Stimulated activated CD8-positive, alpha-beta memory T cell treated with anti-CD3 and anti-CD28 coated beads, Interleukin-12 subunit alpha, Interleukin-12 subunit beta, amount 100 ng/mL, for 4 hours (primary cell): ENCODE measurements around the gene OSTC.
A peak's percentile ranks its signal among the peaks of the same experiment; 100 is the strongest.

Experiments
- DNase-seq: peaks from one replicate; pipeline ENCODE4 v3.0.0-alpha.2; 2020; ENCODE audit warnings: low read depth

The OSTC gene

DNA sequence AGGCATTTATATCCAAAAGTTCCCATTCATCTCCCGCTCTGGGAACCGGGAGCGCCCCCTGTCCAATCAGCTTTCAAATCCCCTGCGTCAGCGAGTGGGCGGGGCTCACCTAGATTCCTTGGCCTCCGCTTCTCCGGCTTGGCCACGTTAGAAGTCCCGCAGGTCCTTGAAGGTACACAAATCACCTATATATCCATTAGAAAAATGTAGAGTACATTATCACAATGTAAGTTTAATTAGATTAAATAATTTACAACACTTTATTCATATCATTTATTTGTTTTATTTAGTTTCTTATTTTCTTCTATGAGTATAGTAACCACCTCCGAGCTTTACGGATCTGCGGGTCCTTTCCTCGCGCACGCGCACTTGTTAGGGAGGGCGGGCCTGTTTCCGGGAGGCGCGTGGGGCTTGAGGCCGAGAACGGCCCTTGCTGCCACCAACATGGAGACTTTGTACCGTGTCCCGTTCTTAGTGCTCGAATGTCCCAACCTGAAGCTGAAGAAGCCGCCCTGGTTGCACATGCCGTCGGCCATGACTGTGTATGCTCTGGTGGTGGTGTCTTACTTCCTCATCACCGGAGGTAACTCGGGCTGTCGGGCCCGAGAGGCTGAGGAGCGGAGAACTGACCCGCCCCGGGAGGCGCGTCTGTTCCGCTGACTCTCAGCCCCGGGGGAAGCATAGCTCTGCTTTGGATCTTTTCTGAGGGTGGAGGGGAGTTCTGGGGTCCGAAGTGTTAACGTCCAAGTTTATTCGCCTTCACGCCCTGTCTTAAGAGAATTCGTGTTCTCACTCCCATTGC, at the start of gene OSTC:
TSS of gene OSTC (plus strand) at position 388 of the 802 bp plus-strand sequence. CDS start at position 445, 57 bp downstream.
- DNase-seq, result peak; percentile 80

DNA sequence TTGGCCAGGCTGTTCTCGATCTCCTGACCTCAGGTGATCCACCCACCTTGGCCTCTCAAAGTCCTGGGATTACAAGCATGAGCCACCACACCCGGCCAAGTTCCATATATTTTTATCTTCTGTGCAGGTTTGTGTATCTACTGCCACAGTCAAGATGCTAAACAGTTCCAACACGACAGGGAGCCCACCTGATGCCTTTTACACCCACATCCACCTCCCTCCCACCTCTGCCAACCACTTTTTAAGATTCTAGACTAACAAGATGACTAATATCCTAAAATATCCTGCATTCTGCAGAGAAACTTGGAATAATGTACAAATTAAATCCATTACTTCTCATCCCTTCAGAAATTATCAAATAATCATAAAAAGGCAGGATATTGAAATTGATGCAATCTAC, 49.3 kb upstream of the OSTC start:
- no peak for DNase-seq

DNA sequence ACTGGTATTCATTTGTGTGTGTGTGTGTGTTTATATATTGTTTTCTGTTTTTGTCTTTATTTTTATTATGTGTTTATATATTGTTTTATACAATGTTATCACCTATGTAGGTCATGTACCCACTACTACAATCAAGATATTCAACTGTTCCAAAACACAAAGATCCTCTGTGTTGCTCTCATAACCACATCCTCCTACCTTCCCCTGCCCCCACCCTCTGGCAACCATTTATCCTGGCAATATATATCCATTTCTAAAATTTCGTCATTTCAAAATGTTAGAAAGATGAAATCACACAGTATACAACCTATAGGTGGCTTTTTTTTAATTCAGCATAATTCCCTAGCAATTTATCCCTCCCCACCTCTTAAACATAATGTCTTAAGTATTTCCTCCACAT, 48.9 kb upstream of the OSTC start:
- no peak for DNase-seq

DNA sequence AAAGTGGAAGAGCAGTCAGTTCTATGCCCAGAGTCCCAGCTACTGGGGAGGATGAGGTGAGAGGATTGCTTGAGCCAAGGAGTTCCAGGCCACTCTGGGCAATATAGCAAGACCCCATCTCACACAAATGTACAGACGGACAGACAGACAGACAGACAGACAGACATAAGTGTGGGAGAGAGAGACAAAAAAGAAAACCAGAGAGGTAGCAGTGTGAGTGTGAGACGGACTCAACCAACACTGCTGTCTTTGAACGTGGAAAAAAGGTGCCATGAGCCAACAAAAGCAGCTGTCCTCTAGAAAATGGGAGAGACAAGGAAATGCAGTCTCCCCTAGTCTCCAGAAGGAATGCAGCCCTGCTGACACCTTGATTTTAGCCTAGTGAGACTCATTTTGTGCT, 48.2 kb upstream of the OSTC start:
- no peak for DNase-seq

DNA sequence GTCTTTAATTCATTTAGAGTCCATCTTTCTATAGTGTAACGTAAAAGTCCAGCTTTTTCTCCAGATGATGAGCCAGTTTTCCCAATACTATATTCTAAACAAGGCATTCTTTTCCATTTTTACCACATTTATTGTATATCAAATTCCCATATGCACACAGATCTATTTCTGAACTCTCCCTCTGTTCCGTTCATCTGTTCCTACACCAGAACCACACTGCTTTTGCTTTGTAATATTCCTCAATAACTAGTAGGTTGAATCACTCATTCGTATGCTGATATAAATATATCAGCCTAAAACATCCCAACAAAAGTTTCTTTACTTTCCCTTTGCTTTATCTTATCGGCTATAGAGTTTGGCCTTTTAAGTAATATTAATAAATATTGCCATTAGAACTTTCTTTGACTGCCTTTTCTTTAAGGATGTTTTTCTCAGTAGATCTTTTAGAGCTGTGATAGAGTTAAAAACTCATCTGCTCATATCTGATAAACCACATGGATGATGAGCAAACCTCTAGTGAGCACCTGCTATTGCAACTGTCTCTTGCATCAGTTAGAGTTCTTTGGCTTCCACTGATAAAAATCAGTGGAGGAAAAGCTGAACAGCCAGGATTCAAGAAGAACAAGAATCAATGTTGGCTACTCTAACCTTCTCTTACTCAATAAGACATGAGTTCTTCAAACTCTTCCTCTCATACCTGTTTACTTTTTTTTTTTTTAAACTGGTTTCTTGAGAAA, 43.2 kb upstream of the OSTC start:
- no peak for DNase-seq

DNA sequence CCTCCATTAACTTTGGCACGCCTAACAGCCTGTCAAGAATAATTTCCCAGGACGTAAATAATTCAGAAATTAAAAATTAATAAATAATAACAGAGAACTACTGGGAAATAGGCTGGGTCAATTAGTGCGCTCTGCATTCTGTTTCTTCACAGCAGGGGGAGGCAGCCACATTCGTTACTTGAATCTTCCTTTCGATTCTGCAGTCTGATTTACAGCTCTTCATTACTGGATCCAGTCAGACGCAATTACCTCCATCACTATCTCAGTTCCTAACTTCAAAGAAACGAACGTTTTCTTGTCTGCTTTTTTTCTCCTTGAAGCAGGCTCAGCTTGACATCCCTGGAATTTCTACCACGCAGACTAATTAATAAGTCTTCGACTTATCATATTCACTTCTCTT, 39.0 kb upstream of the OSTC start:
- no peak for DNase-seq

DNA sequence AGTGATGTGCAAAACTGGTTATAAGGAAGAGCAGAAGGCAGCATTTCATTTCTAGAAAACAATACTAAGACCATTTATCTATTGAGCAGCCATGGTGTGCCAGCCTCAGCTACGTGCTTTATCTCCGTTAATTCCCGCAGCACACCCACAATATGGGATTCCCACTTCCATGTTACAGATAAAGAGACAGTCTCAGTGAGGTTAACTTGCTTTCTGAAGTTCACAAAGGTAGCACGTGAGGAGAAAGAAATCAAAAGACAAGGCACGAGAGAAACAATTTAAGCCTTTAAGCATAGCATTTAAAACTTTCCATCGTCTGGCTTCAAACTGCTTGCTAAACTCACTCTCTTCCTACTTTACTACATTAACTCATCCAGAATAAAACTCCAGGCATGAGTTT, 38.0 kb upstream of the OSTC start:
- DNase-seq, result no peak

DNA sequence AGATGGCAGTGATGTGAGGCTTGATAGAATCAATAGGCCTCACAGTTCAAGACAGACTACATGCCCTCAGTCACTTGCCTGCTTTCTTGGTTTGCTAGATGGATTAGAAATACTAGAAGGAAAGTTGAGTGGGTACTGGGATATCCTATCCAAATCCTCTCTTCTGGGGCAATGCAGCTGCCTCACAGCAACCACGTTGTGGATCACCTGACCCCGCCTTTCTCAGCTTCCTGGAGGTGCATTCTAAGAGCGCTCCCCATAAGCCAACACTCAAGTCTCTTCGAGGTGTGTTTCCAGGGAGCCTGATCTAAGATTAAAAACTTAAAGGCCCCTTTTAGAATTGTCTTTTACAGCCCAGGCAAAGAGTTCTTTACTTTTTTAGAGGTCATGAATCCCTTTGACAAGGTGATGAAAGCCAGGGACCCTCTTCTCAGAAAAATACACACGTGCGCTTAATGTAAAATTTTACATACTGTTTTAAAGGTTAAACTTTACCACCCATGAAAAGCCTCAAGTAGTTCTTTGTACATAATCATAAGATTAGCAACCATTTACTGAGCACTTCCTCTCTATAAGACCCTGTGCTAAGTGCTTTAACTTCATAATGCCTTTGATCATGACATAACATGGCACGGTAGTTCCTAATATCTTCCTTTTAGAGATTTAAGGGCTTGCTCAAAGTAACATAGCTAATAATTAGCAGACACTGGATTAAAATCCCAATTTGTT, 30.9 kb upstream of the OSTC start:
- DNase-seq, result no peak

DNA sequence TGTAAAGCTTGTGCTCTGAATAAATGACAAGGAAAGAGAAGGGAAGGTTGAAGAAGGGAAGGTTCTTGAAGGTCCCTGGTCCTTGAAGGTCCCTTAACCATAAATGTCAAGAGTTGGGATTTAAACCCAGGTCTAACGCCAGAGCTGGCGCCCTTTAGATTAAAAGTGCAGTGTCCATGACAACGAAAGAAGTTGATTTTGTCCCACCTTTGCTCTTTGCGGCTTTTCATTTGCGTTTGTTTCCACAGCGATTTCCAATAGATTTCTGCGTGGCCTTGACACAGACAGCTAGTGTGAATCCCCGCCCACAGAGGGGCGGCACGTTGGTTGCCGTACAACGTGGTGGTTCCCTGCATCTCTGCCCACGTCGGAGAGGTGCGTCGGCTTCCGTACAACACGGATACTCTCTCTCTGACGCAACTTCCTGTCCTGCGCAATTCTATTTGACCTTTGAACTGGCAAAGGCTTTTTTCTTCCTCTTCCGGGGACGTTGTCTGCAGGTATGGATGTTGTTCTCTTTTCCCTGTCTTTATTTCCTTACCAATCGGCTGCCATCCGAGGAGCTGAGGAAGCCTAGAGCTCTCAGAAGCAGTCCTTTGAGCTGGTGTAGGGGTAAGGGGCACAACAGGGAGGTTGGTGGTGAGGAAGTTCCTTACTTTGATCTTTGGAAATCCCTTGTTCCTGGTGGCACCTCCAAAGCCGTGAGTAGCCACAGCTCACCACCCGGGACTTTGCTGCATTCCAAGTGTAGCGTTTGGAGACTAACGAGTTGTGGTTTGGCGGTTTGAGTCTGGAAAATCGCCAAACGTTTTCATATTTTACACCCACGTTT, 30.1 kb upstream of the OSTC start, which contains the start of gene RPL34:
TSS of gene RPL34 (plus strand) at position 476 of the 832 bp plus-strand sequence. CDS start 1,384 bp downstream, outside the sequence.
- peak; percentile 93 for DNase-seq

DNA sequence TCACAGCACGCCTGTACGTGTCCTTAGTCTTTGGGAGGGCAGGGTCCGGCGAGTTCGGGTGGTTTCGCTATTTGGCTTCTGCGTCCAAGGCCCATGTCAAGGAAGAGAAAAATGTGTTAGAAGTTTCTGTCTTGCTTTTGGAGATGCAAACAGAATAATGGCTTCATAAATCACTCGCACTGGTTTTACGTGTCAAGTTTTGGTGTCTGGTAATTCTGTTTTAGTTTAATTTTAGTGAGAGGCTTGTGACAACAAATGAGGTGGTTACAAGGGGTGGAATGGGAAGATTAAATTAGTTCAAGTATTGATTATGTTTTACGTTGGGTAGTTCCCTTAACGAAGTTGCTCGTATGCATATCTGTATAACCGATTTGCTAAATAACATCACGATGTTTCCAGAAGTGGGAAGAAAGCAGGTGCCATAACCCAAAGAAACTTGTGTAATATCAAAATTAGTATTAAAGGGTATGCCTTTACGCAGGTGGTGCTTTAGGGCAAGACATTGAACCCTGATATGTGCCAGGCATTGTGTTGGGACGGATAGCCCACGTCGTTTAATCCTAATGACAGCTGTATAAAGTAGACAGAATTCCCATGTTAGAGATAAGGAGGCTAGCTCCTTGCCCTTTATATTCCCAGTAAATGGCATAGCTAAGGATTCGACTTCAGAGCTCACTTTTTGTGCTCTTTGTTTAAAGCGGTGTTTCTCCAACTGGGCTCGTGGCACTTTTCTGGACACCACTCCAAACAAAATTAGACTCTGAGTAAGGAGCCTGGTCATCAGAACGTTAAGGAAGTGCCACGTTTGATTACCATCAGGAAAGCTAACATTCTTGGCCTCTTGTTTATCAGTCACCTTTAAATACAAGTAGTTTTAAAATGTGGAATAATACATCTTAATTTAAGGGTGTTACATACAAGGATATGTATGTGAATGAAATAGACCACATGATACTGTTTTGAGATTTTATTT, 29.2 kb upstream of the OSTC start:
- no peak for DNase-seq

DNA sequence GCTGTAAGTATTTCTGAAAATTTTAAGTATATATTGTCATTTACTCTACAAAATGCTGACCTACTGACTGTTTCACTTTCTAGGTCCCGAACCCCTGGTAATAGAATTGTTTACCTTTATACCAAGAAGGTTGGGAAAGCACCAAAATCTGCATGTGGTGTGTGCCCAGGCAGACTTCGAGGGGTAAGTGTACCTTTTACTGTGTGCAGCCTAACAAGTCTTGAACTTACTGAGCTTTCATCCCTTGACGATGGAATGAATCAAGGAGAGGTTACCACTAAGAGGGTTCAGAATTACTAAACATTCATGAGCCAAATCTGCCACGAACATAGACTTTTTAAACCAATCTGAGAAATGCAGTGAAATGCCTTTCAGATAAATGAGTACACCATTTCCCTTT, 28.4 kb upstream of the OSTC start:
- no peak for DNase-seq

DNA sequence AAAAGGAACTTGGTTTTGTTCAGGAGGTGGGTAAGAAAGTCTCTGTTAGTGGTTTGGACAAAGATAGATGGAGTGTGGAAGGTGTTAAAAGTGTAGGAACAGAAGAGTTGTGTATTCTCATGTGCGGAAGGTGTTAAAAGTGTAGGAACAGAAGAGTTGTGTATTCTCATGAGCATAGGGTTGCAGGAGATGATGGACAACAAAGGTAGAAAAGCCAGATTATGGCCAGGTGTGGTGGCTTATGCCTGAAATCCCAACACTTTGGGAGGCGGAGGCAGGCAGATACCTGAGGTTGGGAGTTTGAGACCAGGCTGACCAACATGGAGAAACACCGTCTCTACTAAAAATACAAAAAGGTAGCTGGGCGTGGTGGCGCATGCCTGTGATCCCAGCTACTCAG, 27.6 kb upstream of the OSTC start:
- DNase-seq, result no peak

DNA sequence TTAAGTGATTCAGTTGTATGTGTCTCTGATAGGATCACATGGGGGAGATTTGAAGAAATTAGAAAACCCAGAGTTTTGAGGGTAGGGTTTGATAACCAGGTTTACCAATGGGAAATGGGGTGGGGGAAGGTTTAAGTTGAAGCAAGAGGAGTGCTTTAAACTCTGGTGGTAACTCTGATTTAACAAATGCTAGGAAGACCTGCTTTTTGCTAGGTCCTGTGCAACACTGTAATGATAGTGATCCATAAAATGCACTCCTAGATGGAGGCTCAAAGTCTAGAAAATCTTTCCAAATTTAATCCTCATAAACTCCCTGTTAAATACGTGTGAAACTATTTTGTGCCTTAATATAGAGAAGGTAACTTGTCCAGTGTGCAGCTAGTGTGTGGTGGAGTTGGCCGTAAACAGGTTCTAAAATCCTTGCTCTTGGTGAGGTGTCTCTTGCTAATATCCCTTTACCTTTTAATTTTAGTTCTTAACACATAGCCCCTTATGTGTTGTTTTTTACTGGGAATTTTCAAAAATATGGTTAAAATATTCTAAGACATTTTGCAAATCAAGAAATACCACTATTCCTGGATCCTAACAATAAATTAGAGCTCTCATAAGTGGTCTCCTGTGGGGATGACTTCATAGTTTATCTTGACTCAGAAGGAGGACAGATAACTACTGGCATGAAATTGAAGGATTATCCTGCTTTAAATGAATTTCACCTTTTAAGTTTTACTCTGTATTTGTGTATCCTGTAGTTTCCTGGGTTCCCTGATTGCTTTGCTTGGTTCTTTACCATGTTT, 25.9 kb upstream of the OSTC start:
- no peak for DNase-seq

DNA sequence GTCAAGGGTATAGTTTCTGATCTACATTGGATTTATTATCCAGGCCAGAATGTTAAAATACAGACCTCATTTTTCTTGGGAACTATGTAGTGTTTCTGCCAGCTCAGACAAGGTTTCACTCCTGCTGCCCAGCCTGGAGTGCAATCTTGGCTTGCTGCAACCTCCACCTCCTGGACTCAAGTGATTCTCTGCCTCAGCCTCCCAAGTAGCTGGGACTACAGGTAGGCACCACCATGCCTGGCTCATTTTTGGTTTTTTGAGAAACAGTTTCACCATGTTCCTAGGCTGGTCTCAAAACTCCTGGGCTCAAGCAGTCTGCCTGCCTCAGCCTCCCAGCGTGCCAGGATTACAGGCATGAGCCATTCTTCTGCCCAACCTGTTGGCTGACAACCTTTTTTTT, 24.3 kb upstream of the OSTC start:
- no peak for DNase-seq

DNA sequence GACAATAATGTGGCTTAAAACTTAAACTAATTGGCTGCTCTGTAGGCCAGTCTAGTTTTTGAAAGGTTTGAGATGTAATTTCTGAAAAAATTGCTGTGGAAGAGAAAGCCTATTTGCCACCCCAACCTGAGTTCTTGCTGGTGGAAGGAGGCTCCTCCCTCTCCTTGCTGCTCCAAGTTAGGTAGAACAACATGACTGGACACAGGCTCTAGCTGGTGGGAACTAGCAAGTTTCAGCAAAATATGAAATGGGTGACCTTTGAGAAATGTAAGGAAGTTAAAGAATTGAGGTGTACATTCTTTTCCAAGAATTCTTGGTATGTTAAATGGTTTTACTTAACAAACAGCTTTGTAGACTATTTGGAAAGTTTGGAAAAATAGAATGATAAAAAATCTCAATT, 22.0 kb upstream of the OSTC start:
- no peak for DNase-seq

DNA sequence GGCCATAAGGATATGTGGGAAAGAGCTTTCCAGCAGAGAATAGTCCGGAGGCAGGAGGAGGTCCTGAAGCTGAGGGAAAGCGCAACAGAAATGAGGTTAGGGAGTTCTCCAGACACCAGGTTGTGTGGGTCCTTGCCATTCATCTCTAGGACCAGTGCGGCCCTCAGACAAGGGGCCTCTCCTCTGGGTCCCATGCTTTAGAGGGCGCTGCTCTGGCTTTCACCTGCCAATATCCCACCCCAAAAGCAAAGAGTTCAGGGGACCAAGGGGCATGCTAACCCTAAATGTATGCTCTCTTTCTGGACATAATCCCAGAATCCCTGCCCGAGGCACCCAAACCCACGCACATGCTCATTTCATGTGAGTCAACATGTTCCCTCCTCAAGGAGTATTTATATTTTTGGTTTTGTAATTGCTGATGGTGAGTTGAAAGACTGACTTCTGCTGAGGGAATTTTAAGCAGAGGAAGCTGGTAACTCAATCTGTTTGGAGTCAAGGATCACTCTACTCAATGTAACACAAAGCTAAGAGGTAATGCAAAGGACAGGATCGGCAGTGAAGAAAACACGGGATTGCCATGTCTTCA, 15.2 kb upstream of the OSTC start:
- DNase-seq, result no peak

DNA sequence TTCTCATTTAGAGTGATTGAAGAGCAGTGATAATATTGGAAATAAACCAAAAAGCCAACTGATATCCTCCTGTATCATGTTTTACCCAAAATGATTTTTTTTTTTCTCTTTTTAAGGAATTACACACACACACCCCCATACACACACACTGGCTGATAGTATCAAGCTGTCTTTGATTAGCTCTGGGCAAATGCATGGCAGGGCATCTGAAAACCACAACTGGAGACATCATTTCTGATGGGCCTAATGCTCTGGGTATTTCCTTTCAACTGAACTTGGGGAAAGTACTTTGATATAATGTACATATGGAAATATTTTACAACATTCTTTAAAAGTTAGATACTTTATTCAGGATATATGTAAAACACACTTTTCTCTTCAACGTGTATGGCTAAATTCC, 14.2 kb upstream of the OSTC start:
- DNase-seq, result no peak

DNA sequence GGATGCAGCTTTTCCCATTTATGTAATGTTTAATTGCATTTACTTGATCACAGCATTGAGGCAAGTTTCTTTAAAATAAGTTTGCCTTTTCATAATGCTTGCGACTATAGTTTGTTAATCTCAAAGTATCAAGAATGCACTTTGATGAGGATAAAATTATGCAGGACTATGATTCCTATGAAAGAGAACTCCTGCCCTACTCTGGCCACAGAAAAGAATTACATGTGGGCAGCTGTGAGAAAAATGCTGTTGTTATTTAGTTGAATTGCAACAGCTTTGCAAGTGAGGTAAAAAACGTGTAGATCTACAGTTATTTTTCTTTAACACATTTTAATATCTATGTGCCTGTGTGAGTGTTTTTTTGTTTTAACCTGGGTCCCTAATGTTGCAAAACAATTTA, 12.5 kb upstream of the OSTC start:
- no peak for DNase-seq

DNA sequence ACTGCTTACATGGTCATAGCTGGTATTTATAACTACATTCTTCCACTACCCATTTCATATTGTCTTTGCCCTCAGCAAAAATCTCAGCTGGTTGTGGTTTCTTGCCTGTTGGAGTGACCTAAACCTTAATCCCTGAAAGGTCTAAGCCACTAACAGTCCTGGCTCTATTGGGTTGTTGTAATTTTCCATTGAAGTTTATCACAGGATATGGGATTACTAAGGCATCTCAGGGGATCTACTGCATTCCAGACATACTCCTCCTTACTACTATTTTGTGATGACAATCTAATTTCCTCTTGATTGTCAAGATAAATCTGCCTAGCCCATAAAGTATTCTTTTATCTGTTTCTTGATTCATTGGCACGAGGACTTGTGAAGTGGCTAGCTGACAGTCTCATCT, 6.2 kb upstream of the OSTC start:
- no peak for DNase-seq

DNA sequence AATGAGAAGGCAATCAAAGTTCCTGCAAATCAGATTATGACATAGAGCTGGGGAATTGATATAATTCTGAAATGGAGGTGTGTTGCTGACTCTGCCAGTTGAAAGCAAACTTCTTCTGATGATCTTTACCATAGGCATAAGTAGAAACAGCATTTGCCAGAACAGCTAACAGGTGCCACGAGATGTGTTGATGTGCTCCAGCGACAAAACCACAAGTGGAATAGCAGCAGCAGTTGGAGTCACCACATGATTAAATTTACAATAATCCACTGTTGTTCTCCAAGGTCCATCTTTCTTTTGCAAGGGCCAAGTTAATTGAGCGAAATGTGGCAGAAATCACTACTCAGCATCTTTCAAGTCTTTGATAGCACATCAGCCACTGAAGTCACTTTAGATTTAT, 3.7 kb upstream of the OSTC start:
- DNase-seq, result no peak
